Right atrium auricular region (tissue), 2 donors: Measurements from ENCODE around the gene PSMG4. TPM values are rescaled to one million over a fixed set of nuclear protein-coding genes. Genes with fewer than 3 reads are reported as not detected.

Experiments used
- DNase-seq: peaks from one replicate; pipeline ENCODE4 v3.0.0-alpha.2; 2019; ENCODE audit warnings: low spot score
- H3K27ac ChIP-seq, 2 donors: fragments of 200-600 bp; sonication (generic); 1 replicate in 1 of 2; 2 replicates in 1 of 2; pipeline ENCODE4 v1.5.1; 2016 to 2019
- H3K27me3 ChIP-seq, 2 donors: fragments of 200-600 bp; sonication (generic); one replicate each; pipeline versions ENCODE4 v1.5.1 to v1.6.0; 2017 to 2019
- H3K36me3 ChIP-seq: fragments of 200-600 bp; sonication (generic); one replicate; pipeline ENCODE4 v1.5.1; 2016
- H3K4me1 ChIP-seq, 2 donors: fragments of 200-600 bp; sonication (generic); one replicate each; pipeline versions ENCODE4 v1.5.1 to v1.6.0; 2017 to 2019
- H3K4me3 ChIP-seq, 2 donors: fragments of 200-600 bp; sonication (generic); 1 replicate in 1 of 2; 2 replicates in 1 of 2; pipeline ENCODE4 v1.5.1; 2017 to 2019; ENCODE audit warnings: mild to moderate bottlenecking in 1 of 2, moderate library complexity in 1 of 2
- H3K9me3 ChIP-seq, 2 donors: fragments of 200-600 bp; sonication (generic); one replicate each; pipeline ENCODE4 v1.5.1; 2019
- total RNA-seq, 2 donors: library from RNA; depleted of rRNA; stranded (reverse); fragments of >200 nt; gene quantifications; one replicate each; pipeline ENCODE4 v1.1.0, GENCODE V29; 2016
- TF ChIP-seq, protein P1 (sequence below), 2 donors: fragments of 200-600 bp; sonication (generic); IDR thresholded peaks; one replicate each; pipeline ENCODE4 v1.5.1; 2019; ENCODE audit warnings: antibody characterized with exemption in 2 of 2

The PSMG4 gene
- total RNA-seq, 2 donors from 2014 or later = 4.4 to 10.4 TPM

DNA sequence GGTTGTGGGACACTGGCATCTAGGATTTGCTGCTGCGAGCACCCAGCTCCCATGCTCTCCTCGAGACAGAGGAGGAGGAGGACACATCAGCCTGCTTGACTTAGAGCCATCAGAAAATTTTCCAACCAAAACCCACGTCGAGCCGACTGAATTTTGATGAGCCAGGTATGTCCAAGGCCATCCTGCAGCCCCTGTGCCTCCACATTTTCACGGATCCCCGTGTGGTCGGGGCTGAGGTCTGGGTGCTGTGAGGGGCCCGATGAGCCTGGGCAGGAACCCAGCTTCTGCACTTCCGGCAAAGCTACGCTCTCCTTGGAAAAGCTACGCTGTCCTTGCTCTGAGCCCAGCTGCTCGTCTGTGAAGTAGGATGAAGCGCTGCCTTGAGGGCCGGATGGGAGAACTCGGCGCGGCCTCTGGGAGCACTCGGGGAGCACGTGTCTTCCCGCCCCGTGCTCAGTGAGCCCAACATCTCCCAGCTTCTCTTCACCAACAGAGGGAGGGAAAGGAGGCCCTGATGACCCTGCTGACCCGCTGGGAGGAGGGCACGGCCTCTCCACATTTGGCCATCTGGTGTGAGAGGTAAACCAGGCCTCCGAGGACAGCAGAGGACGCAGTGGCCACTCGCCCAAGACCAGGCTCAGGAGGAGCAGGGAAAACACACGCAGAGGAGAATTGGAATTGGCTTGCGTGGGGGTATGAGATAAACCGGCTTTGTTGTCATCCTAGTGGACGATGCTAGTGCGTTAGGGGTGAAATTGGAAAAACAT is 33.9 kb downstream of the PSMG4 start:
- TF ChIP-seq, protein P1, sequence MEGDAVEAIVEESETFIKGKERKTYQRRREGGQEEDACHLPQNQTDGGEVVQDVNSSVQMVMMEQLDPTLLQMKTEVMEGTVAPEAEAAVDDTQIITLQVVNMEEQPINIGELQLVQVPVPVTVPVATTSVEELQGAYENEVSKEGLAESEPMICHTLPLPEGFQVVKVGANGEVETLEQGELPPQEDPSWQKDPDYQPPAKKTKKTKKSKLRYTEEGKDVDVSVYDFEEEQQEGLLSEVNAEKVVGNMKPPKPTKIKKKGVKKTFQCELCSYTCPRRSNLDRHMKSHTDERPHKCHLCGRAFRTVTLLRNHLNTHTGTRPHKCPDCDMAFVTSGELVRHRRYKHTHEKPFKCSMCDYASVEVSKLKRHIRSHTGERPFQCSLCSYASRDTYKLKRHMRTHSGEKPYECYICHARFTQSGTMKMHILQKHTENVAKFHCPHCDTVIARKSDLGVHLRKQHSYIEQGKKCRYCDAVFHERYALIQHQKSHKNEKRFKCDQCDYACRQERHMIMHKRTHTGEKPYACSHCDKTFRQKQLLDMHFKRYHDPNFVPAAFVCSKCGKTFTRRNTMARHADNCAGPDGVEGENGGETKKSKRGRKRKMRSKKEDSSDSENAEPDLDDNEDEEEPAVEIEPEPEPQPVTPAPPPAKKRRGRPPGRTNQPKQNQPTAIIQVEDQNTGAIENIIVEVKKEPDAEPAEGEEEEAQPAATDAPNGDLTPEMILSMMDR (IDR thresholded peaks at IDR 0.05) = no peak
- Histone ChIP-seq H3K36me3 (no peaks in the 10 kb centered on the region), H3K27ac (no peak overlapping the region), H3K4me3 (no peak overlapping the region), H3K9me3 (no peaks in the 10 kb centered on the region), H3K27me3 (no peaks in the 10 kb centered on the region), H3K4me1 (peaks cover 0 to 7% of the 10 kb centered on the region in 2 donors)
- DNase-seq = no peak

DNA sequence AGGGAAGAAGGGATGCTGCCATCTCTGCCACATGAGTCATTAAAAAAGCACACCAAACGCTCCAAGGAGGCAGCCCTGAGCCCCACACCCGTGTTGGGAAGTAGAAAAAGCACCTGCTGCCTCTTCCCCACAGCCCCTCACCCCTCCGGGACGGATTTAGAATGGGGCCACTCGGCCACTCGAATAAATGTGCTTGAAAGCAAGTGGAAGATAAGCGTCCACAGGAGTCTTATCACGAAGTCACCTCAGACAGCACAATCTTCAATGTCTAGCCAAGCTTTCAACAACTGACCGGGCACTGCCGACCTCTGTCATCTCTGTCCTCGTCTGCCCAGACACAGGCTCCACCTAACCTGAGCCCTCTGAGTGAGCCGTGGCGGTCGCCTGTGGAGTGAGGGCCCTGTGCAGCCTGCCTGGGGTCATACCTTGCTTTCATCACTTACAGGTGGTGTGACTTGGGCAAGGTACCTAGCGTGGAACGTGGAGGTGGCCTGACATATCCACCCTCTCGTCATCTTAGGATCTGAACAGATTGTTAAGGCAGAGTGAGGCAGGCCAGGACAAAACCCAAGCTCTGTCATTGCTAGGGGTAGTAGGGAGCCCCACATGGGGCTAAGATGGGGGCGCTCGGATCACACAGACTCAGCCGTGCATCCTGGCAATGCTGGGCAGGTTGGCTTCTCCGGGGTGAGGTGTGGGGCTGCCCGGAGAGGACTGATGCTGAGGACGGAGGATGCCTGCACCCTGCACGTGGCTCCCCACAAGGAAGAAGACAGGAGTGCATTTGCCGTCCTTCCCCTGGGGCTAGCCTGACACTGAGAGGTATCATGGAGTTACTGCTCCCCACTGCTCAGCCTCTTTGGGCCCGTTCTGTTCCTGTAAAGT is 34.8 kb downstream of the PSMG4 start:
- Histone ChIP-seq H3K4me1 (peaks cover 0 to 7% of the 10 kb centered on the region in 2 donors), H3K27me3 (no peaks in the 10 kb centered on the region), H3K4me3 (no peak overlapping the region), H3K27ac (no peak overlapping the region), H3K9me3 (no peaks in the 10 kb centered on the region), H3K36me3 (no peaks in the 10 kb centered on the region)
- TF ChIP-seq, protein P1 (IDR thresholded peaks at IDR 0.05) = no peak
- no peak for DNase-seq

DNA sequence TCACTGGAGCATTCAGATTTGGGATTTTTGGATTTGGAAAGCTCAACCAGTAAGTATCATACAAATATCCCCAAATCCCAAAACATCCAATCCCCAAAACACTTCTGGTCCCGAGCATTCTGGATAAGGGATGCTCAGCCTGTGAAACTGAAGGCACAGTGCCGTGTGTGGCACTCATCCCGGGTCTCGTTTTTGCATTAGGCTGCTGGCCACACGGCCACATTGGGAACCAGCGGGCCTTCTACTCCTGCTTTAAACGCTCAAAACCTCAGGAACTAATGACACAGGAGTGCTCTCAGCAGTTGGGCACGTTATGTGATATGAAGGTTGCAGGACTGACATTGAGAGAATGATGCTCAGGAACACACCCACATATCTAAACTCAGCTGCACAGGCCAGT is 35.6 kb downstream of the PSMG4 start:
- Histone ChIP-seq H3K9me3 (no peaks in the 10 kb centered on the region), H3K36me3 (no peaks in the 10 kb centered on the region), H3K4me3 (no peak overlapping the region), H3K27ac (no peak overlapping the region), H3K27me3 (no peaks in the 10 kb centered on the region), H3K4me1 (peaks cover 0 to 7% of the 10 kb centered on the region in 2 donors)
- TF ChIP-seq, protein P1 (IDR thresholded peaks at IDR 0.05) = no peak
- DNase-seq = no peak

DNA sequence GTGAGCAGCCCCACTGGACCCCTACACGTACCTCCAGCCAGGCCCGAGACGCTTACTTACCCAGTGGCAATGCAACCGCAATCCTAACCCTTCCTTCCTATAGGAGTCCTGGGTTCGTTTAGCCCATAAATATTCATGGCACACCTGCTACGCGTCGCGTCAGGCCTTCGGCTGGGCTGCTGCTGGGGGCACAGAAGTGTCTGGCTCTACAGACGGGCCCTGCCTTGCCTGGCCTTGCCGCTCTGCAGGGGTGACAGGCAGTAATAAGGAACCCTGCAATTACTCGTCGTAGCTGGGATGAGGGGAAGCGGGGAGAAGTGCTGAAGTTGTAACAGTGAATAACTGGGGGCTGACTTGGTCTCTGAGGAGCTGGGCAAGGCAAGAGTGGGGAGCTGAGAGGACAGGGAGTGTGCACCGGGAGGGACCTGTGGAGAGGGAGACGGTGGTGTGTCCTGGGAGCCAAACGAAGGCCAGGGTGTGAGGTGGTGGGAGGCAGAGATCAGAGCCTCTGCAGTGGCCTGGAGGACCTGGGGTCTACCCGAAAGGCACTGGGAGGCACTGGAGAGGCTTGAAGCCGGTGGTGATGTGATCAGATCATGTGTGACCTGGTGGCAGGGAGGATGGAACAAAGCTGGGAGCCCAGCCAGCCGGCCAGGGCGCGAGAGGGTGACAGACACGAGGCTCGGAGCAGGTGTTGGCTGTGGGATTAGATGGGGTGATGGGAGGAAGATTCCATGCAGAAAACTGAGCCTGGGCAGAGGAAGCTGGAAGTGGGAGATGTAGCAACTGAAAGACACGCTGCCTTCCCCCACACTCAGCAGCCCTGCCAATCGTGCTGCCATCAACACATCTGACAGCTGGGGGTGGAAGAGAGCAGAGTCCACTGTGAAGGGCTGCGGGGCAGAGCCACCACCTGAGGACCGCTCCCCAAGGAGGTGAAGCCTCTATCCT is 36.4 kb downstream of the PSMG4 start:
- Histone ChIP-seq H3K4me1 (peaks cover 0 to 7% of the 10 kb centered on the region in 2 donors), H3K27me3 (no peaks in the 10 kb centered on the region), H3K4me3 (no peak overlapping the region), H3K27ac (no peak overlapping the region), H3K9me3 (no peaks in the 10 kb centered on the region), H3K36me3 (no peaks in the 10 kb centered on the region)
- DNase-seq = no peak
- TF ChIP-seq, protein P1 (IDR thresholded peaks at IDR 0.05) = no peak

DNA sequence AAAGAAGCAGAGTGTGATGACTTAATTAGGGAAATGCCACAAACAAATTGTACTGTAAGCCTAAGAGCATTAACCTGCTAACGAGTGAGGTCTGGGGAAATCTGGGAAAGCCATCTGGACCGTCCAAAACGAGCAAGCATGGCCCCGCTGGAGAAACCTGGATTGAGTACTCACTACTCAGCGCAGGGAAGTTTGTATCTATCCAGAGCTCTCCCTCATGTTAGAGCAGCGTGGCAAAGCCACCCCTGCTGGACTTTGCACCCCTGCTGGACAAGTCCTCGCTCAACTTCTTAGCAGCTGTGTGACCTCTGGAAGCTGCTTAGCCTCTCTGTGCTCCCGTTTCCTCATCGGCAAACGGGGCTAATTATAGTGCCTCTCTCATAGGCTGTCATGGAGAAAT is 37.3 kb downstream of the PSMG4 start:
- Histone ChIP-seq H3K9me3 (no peaks in the 10 kb centered on the region), H3K36me3 (no peaks in the 10 kb centered on the region), H3K27ac (no peak overlapping the region), H3K4me1 (peaks cover 0 to 7% of the 10 kb centered on the region in 2 donors), H3K27me3 (no peaks in the 10 kb centered on the region), H3K4me3 (no peak overlapping the region)
- DNase-seq = no peak
- TF ChIP-seq, protein P1 (IDR thresholded peaks at IDR 0.05) = no peak
